Vagina (tissue), 2 donors: ENCODE measurements around the gene GUCY1A1.

Experiments used
- POLR2A ChIP-seq, 2 donors: fragments of 450-650 bp; IDR thresholded peaks; one replicate each; pipeline ENCODE4 v1.6.1; 2017; ENCODE audit warnings: antibody characterized with exemption in 2 of 2, mild to moderate bottlenecking in 2 of 2, moderate library complexity in 2 of 2
- POLR2AphosphoS5 ChIP-seq, 2 donors: sonication (generic); formaldehyde crosslinking; IDR thresholded peaks; one replicate each; pipeline ENCODE4 v1.9.0; 2017; ENCODE audit warnings: antibody characterized with exemption in 2 of 2, mild to moderate bottlenecking in 2 of 2, low read depth in 1 of 2; ENCODE audit not compliant: insufficient read depth in 1 of 2
- TF ChIP-seq, protein P1 (sequence below), 3 experiments: fragments of 450-650 bp in 2 of 3; fragments of 200-600 bp in 1 of 3; sonication (generic) in 1 of 3; IDR thresholded peaks; one replicate each; pipeline ENCODE4 v1.5.1; 2017 to 2019; ENCODE audit warnings: antibody characterized with exemption in 3 of 3, mild to moderate bottlenecking in 2 of 3, moderate library complexity in 2 of 3

DNA sequence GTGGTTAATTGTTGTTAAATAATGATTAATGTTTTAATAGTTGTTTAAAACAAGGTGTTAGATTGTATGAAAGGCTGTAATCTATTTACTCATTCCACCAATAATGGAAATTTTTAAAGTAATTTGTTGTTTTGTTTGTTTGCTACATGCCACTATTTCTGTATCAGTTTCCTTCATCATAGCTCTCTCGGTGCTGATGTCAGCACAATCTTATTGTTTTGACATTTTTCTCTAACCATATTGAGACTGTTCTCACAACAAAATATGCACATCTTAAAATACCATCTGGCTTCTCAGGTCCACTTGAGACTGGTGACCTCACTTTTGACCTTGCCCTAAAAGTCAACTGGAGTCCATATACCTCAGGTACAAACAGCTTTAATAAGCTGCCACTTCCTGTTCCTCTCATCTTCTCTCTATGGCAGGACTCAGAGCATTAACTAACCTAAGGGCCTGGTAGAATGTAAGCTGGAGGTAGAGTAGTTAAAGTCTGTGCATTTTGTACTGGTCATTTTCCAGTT, 91.2 kb downstream of the GUCY1A1 start:
- TF ChIP-seq POLR2AphosphoS5 (IDR thresholded peaks at IDR 0.05; ENCODE audit: insufficient read depth in 1 of 2, low read depth in 1 of 2) = no peak
- TF ChIP-seq, protein P1, sequence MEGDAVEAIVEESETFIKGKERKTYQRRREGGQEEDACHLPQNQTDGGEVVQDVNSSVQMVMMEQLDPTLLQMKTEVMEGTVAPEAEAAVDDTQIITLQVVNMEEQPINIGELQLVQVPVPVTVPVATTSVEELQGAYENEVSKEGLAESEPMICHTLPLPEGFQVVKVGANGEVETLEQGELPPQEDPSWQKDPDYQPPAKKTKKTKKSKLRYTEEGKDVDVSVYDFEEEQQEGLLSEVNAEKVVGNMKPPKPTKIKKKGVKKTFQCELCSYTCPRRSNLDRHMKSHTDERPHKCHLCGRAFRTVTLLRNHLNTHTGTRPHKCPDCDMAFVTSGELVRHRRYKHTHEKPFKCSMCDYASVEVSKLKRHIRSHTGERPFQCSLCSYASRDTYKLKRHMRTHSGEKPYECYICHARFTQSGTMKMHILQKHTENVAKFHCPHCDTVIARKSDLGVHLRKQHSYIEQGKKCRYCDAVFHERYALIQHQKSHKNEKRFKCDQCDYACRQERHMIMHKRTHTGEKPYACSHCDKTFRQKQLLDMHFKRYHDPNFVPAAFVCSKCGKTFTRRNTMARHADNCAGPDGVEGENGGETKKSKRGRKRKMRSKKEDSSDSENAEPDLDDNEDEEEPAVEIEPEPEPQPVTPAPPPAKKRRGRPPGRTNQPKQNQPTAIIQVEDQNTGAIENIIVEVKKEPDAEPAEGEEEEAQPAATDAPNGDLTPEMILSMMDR (IDR thresholded peaks at IDR 0.05) = no peak
- TF ChIP-seq POLR2A (IDR thresholded peaks at IDR 0.05) = no peak
